Smooth muscle cell (in vitro differentiated cells): ENCODE measurements around the gene C1QC. TPM values are rescaled to one million over a fixed set of nuclear protein-coding genes. Genes with fewer than 3 reads are reported as not detected.

Experiments used
- DNase-seq: peaks from one replicate; lab custom pipeline; 2025; ENCODE audit not compliant: unreplicated experiment; lab: John Stamatoyannopoulos, UW
- H2AFZ ChIP-seq: fragments of 200-600 bp; sonication (generic); 2 replicates; pipeline ENCODE4 v1.6.0; 2016; ENCODE audit warnings: antibody characterized with exemption, low read depth, mild to moderate bottlenecking
- H3F3A ChIP-seq: fragments of 200-600 bp; sonication (generic); 2 replicates; pipeline ENCODE4 v1.6.0; 2017; ENCODE audit warnings: antibody characterized with exemption, low read depth
- H3K27ac ChIP-seq: fragments of 200-600 bp; sonication (generic); 2 replicates; pipeline ENCODE4 v1.5.1; 2016; ENCODE audit warnings: low read depth, mild to moderate bottlenecking
- H3K27me3 ChIP-seq: fragments of 200-600 bp; sonication (generic); 2 replicates; pipeline ENCODE4 v1.6.1; 2016; ENCODE audit warnings: low read depth, mild to moderate bottlenecking
- H3K36me3 ChIP-seq: fragments of 200-600 bp; sonication (generic); 2 replicates; pipeline ENCODE4 v1.5.1; 2016; ENCODE audit warnings: low read depth
- H3K4me1 ChIP-seq: fragments of 200-600 bp; sonication (generic); 2 replicates; pipeline ENCODE4 v1.5.1; 2016; ENCODE audit warnings: low read depth
- H3K4me2 ChIP-seq: fragments of 200-600 bp; sonication (generic); 2 replicates; pipeline ENCODE4 v1.6.0; 2016; ENCODE audit warnings: mild to moderate bottlenecking
- H3K4me3 ChIP-seq: fragments of 200-600 bp; sonication (generic); 2 replicates; pipeline ENCODE4 v1.5.1; 2016; ENCODE audit warnings: mild to moderate bottlenecking
- H3K79me2 ChIP-seq: fragments of 200-600 bp; sonication (generic); 2 replicates; pipeline ENCODE4 v1.6.0; 2016; ENCODE audit warnings: low read depth, mild to moderate bottlenecking
- H3K9ac ChIP-seq: fragments of 200-600 bp; sonication (generic); 2 replicates; pipeline ENCODE4 v1.6.0; 2016; ENCODE audit warnings: low read depth
- H3K9me3 ChIP-seq: fragments of 200-600 bp; sonication (generic); replicated peaks from 2 replicates; pipeline ENCODE4 v1.5.1; 2016; ENCODE audit warnings: low read depth
- H4K20me1 ChIP-seq: fragments of 200-600 bp; sonication (generic); 2 replicates; pipeline ENCODE4 v1.6.0; 2016; ENCODE audit warnings: low read depth
- CTCF ChIP-seq: fragments of 200-600 bp; sonication (generic); IDR thresholded peaks from 2 replicates; pipeline ENCODE4 v1.5.1; 2017; ENCODE audit warnings: borderline replicate concordance, mild to moderate bottlenecking, antibody characterized with exemption; ENCODE audit not compliant: insufficient read depth, poor library complexity, severe bottlenecking
- WGBS: methylation state at CpG from one replicate; pipeline ENCODE4 v1.1.7; 2016; ENCODE audit warnings: low lambda C conversion rate; 5-methylcytosine and 5-hydroxymethylcytosine counted together
- polyA plus RNA-seq: library from polyadenylated mRNA; unstranded; fragments of >200 nt; fragmentation: Nextera tagmentation; extraction: Ambion mirVana; gene quantifications from 2 replicates; pipeline ENCODE4 v1.2.1, GENCODE V29; 2016
- total RNA-seq: library from RNA; depleted of rRNA; stranded (reverse); fragments of >200 nt; gene quantifications from 2 replicates; pipeline ENCODE4 v1.2.3, GENCODE V29; 2014

Gene C1QC
- not detected in 2 replicates for total RNA-seq
- polyA plus RNA-seq: not detected in 2 replicates

- Histone ChIP-seq H3K4me2 (no peak within 1 kb of the TSS), H3K36me3 (no peaks in the 10 kb centered on the region), H3K27me3 (peaks cover 9% of the 10 kb centered on the region), H2AFZ (no peak within 1 kb of the TSS), H3F3A (no peaks in the 10 kb centered on the region), H3K9me3 (no peaks in the 10 kb centered on the region), H3K4me3 (no peak within 1 kb of the TSS), H3K9ac (no peak within 1 kb of the TSS), H4K20me1 (no peaks in the 10 kb centered on the region), H3K27ac (no peak within 1 kb of the TSS), H3K4me1 (no peaks in the 10 kb centered on the region), H3K79me2 (no peaks in the 10 kb centered on the region)
- no peak for DNase-seq
- 83% methylated on average over 7 of the region's 8 CpGs for WGBS
- no peak for TF ChIP-seq CTCF
These were observed at the start of gene C1QC for GRCh38 chr1:22643381-22643780. C1QC (plus strand) TSS chr1:22643633; CDS start chr1:22644024, 391 bp downstream.

- H3F3A ChIP-seq: no peaks in the 10 kb centered on the region
- 82% methylated on average over 10 of the region's 10 CpGs for WGBS
- H3K4me3 ChIP-seq: no peak overlapping the region
- TF ChIP-seq CTCF: no peak
- no peak overlapping the region for H3K4me2 ChIP-seq
- peaks cover 46% of the 10 kb centered on the region for H3K27me3 ChIP-seq
- H3K9ac ChIP-seq: no peak overlapping the region
- H3K4me1 ChIP-seq: no peaks in the 10 kb centered on the region
- H3K36me3 ChIP-seq: no peaks in the 10 kb centered on the region
- no peak overlapping the region for H3K27ac ChIP-seq
- no peak for DNase-seq
- no peaks in the 10 kb centered on the region for H4K20me1 ChIP-seq
- H3K9me3 ChIP-seq: no peaks in the 10 kb centered on the region
- H3K79me2 ChIP-seq: no peaks in the 10 kb centered on the region
- no peak overlapping the region for H2AFZ ChIP-seq
These were observed 49.0 kb upstream of the C1QC start for GRCh38 chr1:22594396-22594795.

GRCh38 chr1:22595108-22595507, 48.3 kb upstream of the C1QC start:
- H3K9ac ChIP-seq: no peak overlapping the region
- H3K27ac ChIP-seq: no peak overlapping the region
- TF ChIP-seq CTCF: no peak
- WGBS: 83% methylated on average over 7 of the region's 7 CpGs
- no peaks in the 10 kb centered on the region for H3K79me2 ChIP-seq
- no peak overlapping the region for H2AFZ ChIP-seq
- no peak for DNase-seq
- no peaks in the 10 kb centered on the region for H3F3A ChIP-seq
- no peak overlapping the region for H3K4me2 ChIP-seq
- no peaks in the 10 kb centered on the region for H3K9me3 ChIP-seq
- H3K27me3 ChIP-seq: peaks cover 46% of the 10 kb centered on the region
- H3K4me1 ChIP-seq: no peaks in the 10 kb centered on the region
- H3K36me3 ChIP-seq: no peaks in the 10 kb centered on the region
- no peak overlapping the region for H3K4me3 ChIP-seq
- H4K20me1 ChIP-seq: no peaks in the 10 kb centered on the region

GRCh38 chr1:22597301-22597965, 46.0 kb upstream of the C1QC start:
- H2AFZ ChIP-seq: no peak overlapping the region
- H3K27ac ChIP-seq: no peak overlapping the region
- no peak for DNase-seq
- H3K4me2 ChIP-seq: no peak overlapping the region
- no peaks in the 10 kb centered on the region for H3K79me2 ChIP-seq
- H3K27me3 ChIP-seq: peaks cover 35% of the 10 kb centered on the region
- H4K20me1 ChIP-seq: no peaks in the 10 kb centered on the region
- no peaks in the 10 kb centered on the region for H3K4me1 ChIP-seq
- no peaks in the 10 kb centered on the region for H3K9me3 ChIP-seq
- no peak for TF ChIP-seq CTCF
- no peak overlapping the region for H3K9ac ChIP-seq
- H3K4me3 ChIP-seq: no peak overlapping the region
- H3F3A ChIP-seq: no peaks in the 10 kb centered on the region
- no peaks in the 10 kb centered on the region for H3K36me3 ChIP-seq
- WGBS: 93% methylated on average over 24 of the region's 30 CpGs
